ENCODE data around the gene KITLG. TPM values are rescaled to one million over a fixed set of nuclear protein-coding genes. Genes with fewer than 3 reads are reported as not detected.

Gene KITLG
- total and polyA plus RNA-seq, 3 donors from 2014 or later: 12.2 to 25.0 (median 21.8) TPM

GRCh38 chr12:88574278-88574677, 6.0 kb downstream of the KITLG start:
- Histone ChIP-seq H3K27me3 (no peaks in the 10 kb centered on the region), H3K4me1 (peaks cover 21% of the 10 kb centered on the region), H3K36me3 (ENCODE audit: low read depth, missing control alignments) (no peaks in the 10 kb centered on the region), H3K9me3 (no peaks in the 10 kb centered on the region), H3K4me3 (no peak overlapping the region), H3K27ac (peak overlapping the region in 1 of 2 donors; percentile 66)
- TF ChIP-seq CTCF (IDR thresholded peaks at IDR 0.05) (no peak), POLR2A (IDR thresholded peaks at IDR 0.05) (no peak)
- 29% methylated on average over 2 of the region's 2 CpGs for WGBS, 2 donors
- intact Hi-C loops (cut with DNase I; ENCODE audit: low total_unique reads): no loop called here
- DNase-seq: peak; percentile 21

GRCh38 chr12:88573583-88573982, 6.7 kb downstream of the KITLG start:
- TF ChIP-seq CTCF (IDR thresholded peaks at IDR 0.05): no peak
- TF ChIP-seq POLR2A (IDR thresholded peaks at IDR 0.05): no peak
- H3K36me3 ChIP-seq (ENCODE audit: low read depth, missing control alignments): no peaks in the 10 kb centered on the region
- H3K4me1 ChIP-seq: peaks cover 21% of the 10 kb centered on the region
- WGBS, 2 donors: 88 to 90% methylated on average over 4 of the region's 4 CpGs
- no peaks in the 10 kb centered on the region for H3K9me3 ChIP-seq
- H3K27me3 ChIP-seq: no peaks in the 10 kb centered on the region
- no peak overlapping the region for H3K4me3 ChIP-seq
- H3K27ac ChIP-seq: peak overlapping the region; percentile 4 to 66
- DNase-seq: no peak
- intact Hi-C loops (cut with DNase I; ENCODE audit: low total_unique reads): no loop called here

GRCh38 chr12:88572781-88573549, 7.3 kb downstream of the KITLG start:
- WGBS, 2 donors: 45 to 49% methylated on average over 4 of the region's 4 CpGs
- intact Hi-C loops (cut with DNase I; ENCODE audit: low total_unique reads): no loop called here
- TF ChIP-seq CTCF (IDR thresholded peaks at IDR 0.05): no peak
- TF ChIP-seq POLR2A (IDR thresholded peaks at IDR 0.05): no peak
- no peaks in the 10 kb centered on the region for H3K9me3 ChIP-seq
- H3K27ac ChIP-seq: peak overlapping the region; percentile 4 to 66
- no peaks in the 10 kb centered on the region for H3K27me3 ChIP-seq
- no peaks in the 10 kb centered on the region for H3K36me3 ChIP-seq (ENCODE audit: low read depth, missing control alignments)
- no peak for DNase-seq
- H3K4me3 ChIP-seq: no peak overlapping the region
- H3K4me1 ChIP-seq: peaks cover 18% of the 10 kb centered on the region

GRCh38 chr12:88571543-88571942, 8.7 kb downstream of the KITLG start:
- intact Hi-C loops (cut with DNase I; ENCODE audit: low total_unique reads): no loop called here
- H3K27ac ChIP-seq: peak overlapping the region in 1 of 2 donors; percentile 5

GRCh38 chr12:88570103-88570502, 10.2 kb downstream of the KITLG start:
- peaks cover 14% of the 10 kb centered on the region for H3K4me1 ChIP-seq
- H3K27ac ChIP-seq: peak overlapping the region in 1 of 2 donors; percentile 6
- DNase-seq: no peak
- H3K9me3 ChIP-seq: no peaks in the 10 kb centered on the region
- 69 to 79% methylated on average over 1 of the region's 1 CpG for WGBS, 2 donors
- H3K27me3 ChIP-seq: no peaks in the 10 kb centered on the region
- intact Hi-C loops (cut with DNase I; ENCODE audit: low total_unique reads): no loop called here
- no peaks in the 10 kb centered on the region for H3K36me3 ChIP-seq (ENCODE audit: low read depth, missing control alignments)
- no peak overlapping the region for H3K4me3 ChIP-seq
- TF ChIP-seq CTCF (IDR thresholded peaks at IDR 0.05): no peak
- no peak for TF ChIP-seq POLR2A (IDR thresholded peaks at IDR 0.05)

More at GRCh38 chr12:88571543-88571942, 8.7 kb downstream of the KITLG start:
- H3K9me3 ChIP-seq: no peaks in the 10 kb centered on the region
- DNase-seq: no peak
- H3K4me3 ChIP-seq: no peak overlapping the region
- WGBS, 2 donors: 94 to 100% methylated on average over 1 of the region's 1 CpG
- H3K36me3 ChIP-seq (ENCODE audit: low read depth, missing control alignments): no peaks in the 10 kb centered on the region
- H3K4me1 ChIP-seq: peaks cover 18% of the 10 kb centered on the region
- no peaks in the 10 kb centered on the region for H3K27me3 ChIP-seq
- no peak for TF ChIP-seq POLR2A (IDR thresholded peaks at IDR 0.05)

Measured in testis (tissue), 3 donors.